Neural progenitor cell (in vitro differentiated cells): Measurements from ENCODE around the gene CBX1. TPM values are rescaled to one million over a fixed set of nuclear protein-coding genes. Genes with fewer than 3 reads are reported as not detected.

Experiments
- DNase-seq: peaks from one replicate; pipeline ENCODE4 v3.0.0-alpha.2; 2016; ENCODE audit warnings: low spot score
- H2AFZ ChIP-seq: fragments of 200-600 bp; sonication (generic); replicated peaks from 2 replicates; pipeline ENCODE4 v1.6.1; 2016; ENCODE audit warnings: antibody characterized with exemption
- H3F3A ChIP-seq: fragments of 200-600 bp; sonication (generic); 2 replicates; pipeline ENCODE4 v1.6.1; 2016; ENCODE audit warnings: antibody characterized with exemption, low read depth
- H3K27ac ChIP-seq: fragments of 200-600 bp; sonication (generic); 2 replicates; pipeline ENCODE4 v1.5.1; 2016; ENCODE audit warnings: mild to moderate bottlenecking
- H3K27me3 ChIP-seq: fragments of 200-600 bp; sonication (generic); 2 replicates; pipeline ENCODE4 v1.6.1; 2016; ENCODE audit warnings: mild to moderate bottlenecking, moderate library complexity
- H3K36me3 ChIP-seq: fragments of 200-600 bp; sonication (generic); 2 replicates; pipeline ENCODE4 v1.5.1; 2016
- H3K4me1 ChIP-seq: fragments of 200-600 bp; sonication (generic); 2 replicates; pipeline ENCODE4 v1.6.1; 2016; ENCODE audit warnings: mixed run types
- H3K4me2 ChIP-seq: fragments of 200-600 bp; sonication (generic); 2 replicates; pipeline ENCODE4 v1.6.1; 2016
- H3K4me3 ChIP-seq: fragments of 200-600 bp; sonication (generic); 2 replicates; pipeline ENCODE4 v1.5.1; 2016
- H3K79me2 ChIP-seq: fragments of 200-600 bp; sonication (generic); 2 replicates; pipeline ENCODE4 v1.6.1; 2016; ENCODE audit warnings: low read depth
- H3K9ac ChIP-seq: fragments of 200-600 bp; sonication (generic); 2 replicates; pipeline ENCODE4 v1.6.1; 2016
- H3K9me3 ChIP-seq: fragments of 200-600 bp; sonication (generic); 2 replicates; pipeline ENCODE4 v1.5.1; 2016; ENCODE audit warnings: low read depth
- H4K20me1 ChIP-seq: fragments of 200-600 bp; sonication (generic); 2 replicates; pipeline ENCODE4 v1.6.1; 2016; ENCODE audit warnings: low read depth
- H3K27ac Mint-ChIP-seq: 3 replicates; pipeline ENCODE4 v1.8.0; 2021; ENCODE audit warnings: mixed read lengths
- H3K27me3 Mint-ChIP-seq: 2 replicates; pipeline ENCODE4 v1.8.0; 2022; ENCODE audit warnings: low read depth, mild to moderate bottlenecking, inconsistent platforms, moderate library complexity, mixed read lengths; ENCODE audit not compliant: insufficient read depth
- H3K36me3 Mint-ChIP-seq: 3 replicates; pipeline ENCODE4 v1.8.0; 2021; ENCODE audit warnings: mixed read lengths
- H3K4me1 Mint-ChIP-seq: 3 replicates; pipeline ENCODE4 v1.8.0; 2021; ENCODE audit warnings: mixed read lengths
- H3K4me3 Mint-ChIP-seq: 3 replicates; pipeline ENCODE4 v1.8.0; 2021; ENCODE audit warnings: mild to moderate bottlenecking, moderate library complexity, mixed read lengths
- H3K9me3 Mint-ChIP-seq: 3 replicates; pipeline ENCODE4 v1.8.0; 2020; ENCODE audit warnings: mixed read lengths
- EZH2 ChIP-seq: fragments of 200-600 bp; sonication (generic); IDR thresholded peaks from 2 replicates; pipeline ENCODE4 v1.6.1; 2017; ENCODE audit warnings: antibody characterized with exemption, mild to moderate bottlenecking, moderate library complexity
- EZH2phosphoT487 ChIP-seq: fragments of 200-600 bp; sonication (generic); IDR thresholded peaks from 2 replicates; pipeline ENCODE4 v1.6.1; 2017; ENCODE audit warnings: antibody characterized with exemption
- total RNA-seq: library from RNA; depleted of rRNA; stranded (reverse); fragments of >200 nt; gene quantifications from 2 replicates; pipeline ENCODE4 v1.2.3, GENCODE V29; 2015; ENCODE audit warnings: low replicate concordance
- TF ChIP-seq, protein P1 (sequence below): fragments of 200-600 bp; sonication (generic); IDR thresholded peaks from 2 replicates; pipeline ENCODE4 v1.5.1; 2017; ENCODE audit warnings: antibody characterized with exemption, mild to moderate bottlenecking

Gene CBX1
- total RNA-seq, 1 donor from 2014 or later, result 208 TPM

GRCh38 chr17:48126532-48126850, 25.2 kb upstream of the CBX1 start:
- Histone ChIP-seq H3F3A (peaks cover 61% of the 10 kb centered on the region), H3K9ac (no peak overlapping the region), H3K4me1 (peaks cover 54% of the 10 kb centered on the region), H3K36me3 (no peaks in the 10 kb centered on the region), H3K27me3 (no peaks in the 10 kb centered on the region), H4K20me1 (peaks cover 15% of the 10 kb centered on the region), H3K79me2 (no peaks in the 10 kb centered on the region), H3K9me3 (no peaks in the 10 kb centered on the region), H3K4me2 (no peak overlapping the region), H3K4me3 (no peak overlapping the region), H2AFZ (no peak overlapping the region), H3K27ac (peak overlapping the region; percentile 37)
- Mint-ChIP-seq H3K36me3 (peaks cover 10% of the 10 kb centered on the region), H3K27me3 (peaks cover 7% of the 10 kb centered on the region), H3K4me1 (peaks cover 58% of the 10 kb centered on the region), H3K4me3 (no peak overlapping the region), H3K27ac (no peak overlapping the region), H3K9me3 (no peaks in the 10 kb centered on the region)
- no peak for DNase-seq
- TF ChIP-seq EZH2 (no peak), EZH2phosphoT487 (no peak)
- TF ChIP-seq, protein P1, sequence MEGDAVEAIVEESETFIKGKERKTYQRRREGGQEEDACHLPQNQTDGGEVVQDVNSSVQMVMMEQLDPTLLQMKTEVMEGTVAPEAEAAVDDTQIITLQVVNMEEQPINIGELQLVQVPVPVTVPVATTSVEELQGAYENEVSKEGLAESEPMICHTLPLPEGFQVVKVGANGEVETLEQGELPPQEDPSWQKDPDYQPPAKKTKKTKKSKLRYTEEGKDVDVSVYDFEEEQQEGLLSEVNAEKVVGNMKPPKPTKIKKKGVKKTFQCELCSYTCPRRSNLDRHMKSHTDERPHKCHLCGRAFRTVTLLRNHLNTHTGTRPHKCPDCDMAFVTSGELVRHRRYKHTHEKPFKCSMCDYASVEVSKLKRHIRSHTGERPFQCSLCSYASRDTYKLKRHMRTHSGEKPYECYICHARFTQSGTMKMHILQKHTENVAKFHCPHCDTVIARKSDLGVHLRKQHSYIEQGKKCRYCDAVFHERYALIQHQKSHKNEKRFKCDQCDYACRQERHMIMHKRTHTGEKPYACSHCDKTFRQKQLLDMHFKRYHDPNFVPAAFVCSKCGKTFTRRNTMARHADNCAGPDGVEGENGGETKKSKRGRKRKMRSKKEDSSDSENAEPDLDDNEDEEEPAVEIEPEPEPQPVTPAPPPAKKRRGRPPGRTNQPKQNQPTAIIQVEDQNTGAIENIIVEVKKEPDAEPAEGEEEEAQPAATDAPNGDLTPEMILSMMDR, result no peak

- Histone ChIP-seq H3K4me1 (peaks cover 58% of the 10 kb centered on the region), H3K4me2 (no peak overlapping the region), H3F3A (peaks cover 64% of the 10 kb centered on the region), H3K36me3 (no peaks in the 10 kb centered on the region), H3K4me3 (no peak overlapping the region), H3K9ac (no peak overlapping the region), H3K27me3 (no peaks in the 10 kb centered on the region), H3K27ac (peak overlapping the region; percentile 37), H3K79me2 (no peaks in the 10 kb centered on the region), H3K9me3 (no peaks in the 10 kb centered on the region), H4K20me1 (peaks cover 15% of the 10 kb centered on the region), H2AFZ (no peak overlapping the region)
- peaks cover 58% of the 10 kb centered on the region for H3K4me1 Mint-ChIP-seq
- H3K27me3 Mint-ChIP-seq, result peaks cover 5% of the 10 kb centered on the region
- H3K36me3 Mint-ChIP-seq, result peaks cover 15% of the 10 kb centered on the region
- DNase-seq, result no peak
- no peak overlapping the region for H3K4me3 Mint-ChIP-seq
- H3K9me3 Mint-ChIP-seq, result no peaks in the 10 kb centered on the region
- TF ChIP-seq, protein P1, result no peak
- TF ChIP-seq EZH2phosphoT487, result no peak
- TF ChIP-seq EZH2, result no peak
- no peak overlapping the region for H3K27ac Mint-ChIP-seq
Observed at GRCh38 chr17:48125829-48126531, 24.7 kb upstream of the CBX1 start.

- Mint-ChIP-seq H3K9me3 (no peaks in the 10 kb centered on the region), H3K27me3 (peaks cover 2% of the 10 kb centered on the region), H3K27ac (no peak overlapping the region), H3K4me3 (no peak overlapping the region), H3K4me1 (peaks cover 56% of the 10 kb centered on the region), H3K36me3 (peaks cover 21% of the 10 kb centered on the region)
- Histone ChIP-seq H3K4me3 (no peak overlapping the region), H3K4me1 (peaks cover 41% of the 10 kb centered on the region), H3K79me2 (no peaks in the 10 kb centered on the region), H2AFZ (no peak overlapping the region), H3K27ac (peak overlapping the region; percentile 88), H4K20me1 (peaks cover 15% of the 10 kb centered on the region), H3K36me3 (no peaks in the 10 kb centered on the region), H3K9ac (no peak overlapping the region), H3K9me3 (no peaks in the 10 kb centered on the region), H3F3A (peaks cover 48% of the 10 kb centered on the region), H3K27me3 (no peaks in the 10 kb centered on the region), H3K4me2 (peak overlapping the region; percentile 66)
- no peak for DNase-seq
- TF ChIP-seq EZH2 (no peak), EZH2phosphoT487 (no peak)
- TF ChIP-seq, protein P1, result no peak
Observed at GRCh38 chr17:48123776-48124388, 22.6 kb upstream of the CBX1 start.
